GM21367 (cell line): Measurements from ENCODE around the gene HBD.

ENCODE experiments used
- ATAC-seq: cut with Tn5 transposase; IDR thresholded peaks from one replicate; pipeline ENCODE4 v1.9.1; 2021; ENCODE audit not compliant: unreplicated experiment

The HBD gene

GRCh38 chr11:5233307-5233706, 976 bp downstream of the HBD start:
- no peak for ATAC-seq

- no peak for ATAC-seq
Measured at GRCh38 chr11:5232821-5233220, 1.5 kb downstream of the HBD start.

- no peak for ATAC-seq
Measured at GRCh38 chr11:5232176-5232575, 2.1 kb downstream of the HBD start.

GRCh38 chr11:5231111-5231510, 3.2 kb downstream of the HBD start:
- no peak for ATAC-seq

GRCh38 chr11:5230266-5230665, 4.0 kb downstream of the HBD start:
- ATAC-seq: no peak

GRCh38 chr11:5229796-5230195, 4.5 kb downstream of the HBD start:
- no peak for ATAC-seq

- ATAC-seq: no peak
Measured at GRCh38 chr11:5229356-5229755, 4.9 kb downstream of the HBD start.

GRCh38 chr11:5228124-5228523, 6.2 kb downstream of the HBD start:
- no peak for ATAC-seq

- no peak for ATAC-seq
Measured at GRCh38 chr11:5227681-5228080, 6.6 kb downstream of the HBD start.

- no peak for ATAC-seq
Measured at GRCh38 chr11:5226732-5227310, 7.5 kb downstream of the HBD start, which contains the start of gene HBB. Gene HBB, minus strand, starts transcription at chr11:5227071. Its CDS starts 50 bp downstream, at chr11:5227021.

GRCh38 chr11:5225480-5225871, 8.8 kb downstream of the HBD start:
- ATAC-seq: no peak

- no peak for ATAC-seq
Measured at GRCh38 chr11:5224538-5225479, 9.5 kb downstream of the HBD start.

GRCh38 chr11:5223686-5224085, 10.6 kb downstream of the HBD start:
- ATAC-seq: no peak

- no peak for ATAC-seq
Measured at GRCh38 chr11:5223146-5223545, 11.1 kb downstream of the HBD start.

GRCh38 chr11:5210376-5210885, 23.9 kb downstream of the HBD start:
- ATAC-seq: no peak

GRCh38 chr11:5204787-5205186, 29.5 kb downstream of the HBD start:
- ATAC-seq: peak; percentile 68

- ATAC-seq: no peak
Measured at GRCh38 chr11:5203366-5203765, 30.9 kb downstream of the HBD start.

GRCh38 chr11:5200582-5200981, 33.7 kb downstream of the HBD start, which contains the start of gene OR51V1:
Gene OR51V1, minus strand, starts transcription at chr11:5200682. Its CDS starts 0 bp downstream, at chr11:5200682.
- no peak for ATAC-seq

GRCh38 chr11:5198285-5198684, 36.0 kb downstream of the HBD start:
- ATAC-seq: no peak

- ATAC-seq: no peak
Measured at GRCh38 chr11:5197536-5197935, 36.7 kb downstream of the HBD start.

GRCh38 chr11:5196731-5197130, 37.6 kb downstream of the HBD start:
- ATAC-seq: no peak

- ATAC-seq: no peak
Measured at GRCh38 chr11:5196067-5196466, 38.2 kb downstream of the HBD start.
